Calu3 (cell line): Measurements from ENCODE around the gene CFAP20DC. TPM values are rescaled to one million over a fixed set of nuclear protein-coding genes. Genes with fewer than 3 reads are reported as not detected.

Source experiments
- BruUV-seq: library from RNA; stranded (reverse); fragments of 400-500 nt; replicated peaks from 2 replicates; lab custom pipeline; 2021; lab: Mats Ljungman, UMichigan
- CTCF ChIA-PET: fragments of 300-600 bp; sonication (Branson Sonifier 250); formaldehyde crosslinking; loops from one replicate; lab custom pipeline; 2022; ENCODE audit warnings: antibody characterized with exemption; lab: Charles Lee
- DNase-seq: peaks from one replicate; pipeline ENCODE4 v3.0.0; 2022
- H3K27ac Mint-ChIP-seq: one replicate; pipeline ENCODE4 v1.8.0; 2022; ENCODE audit warnings: mixed read lengths; ENCODE audit not compliant: unreplicated experiment
- H3K27me3 Mint-ChIP-seq: one replicate; pipeline ENCODE4 v1.8.0; 2022; ENCODE audit warnings: mixed read lengths; ENCODE audit not compliant: unreplicated experiment
- H3K36me3 Mint-ChIP-seq: one replicate; pipeline ENCODE4 v1.8.0; 2022; ENCODE audit warnings: mild to moderate bottlenecking, moderate library complexity, mixed read lengths; ENCODE audit not compliant: insufficient read depth, unreplicated experiment
- H3K4me1 Mint-ChIP-seq: one replicate; pipeline ENCODE4 v1.8.0; 2022; ENCODE audit warnings: mild to moderate bottlenecking, low read depth, mixed read lengths; ENCODE audit not compliant: unreplicated experiment
- H3K4me3 Mint-ChIP-seq: one replicate; pipeline ENCODE4 v1.8.0; 2022; ENCODE audit warnings: mild to moderate bottlenecking, low read depth, moderate library complexity, mixed read lengths; ENCODE audit not compliant: unreplicated experiment
- H3K9me3 Mint-ChIP-seq: one replicate; pipeline ENCODE4 v1.8.0; 2022; ENCODE audit warnings: low read depth, mixed read lengths; ENCODE audit not compliant: unreplicated experiment
- intact Hi-C: fragments of 100-400 bp; cut with micrococcal nuclease; formaldehyde crosslinking; loops from one replicate; pipeline ENCODE4 v1.10.0; 2022; ENCODE audit not compliant: unreplicated experiment
- total RNA-seq: library from RNA; stranded (reverse); gene quantifications from 2 replicates; pipeline ENCODE4 v1.2.3, GENCODE V29; 2022
- TF ChIP-seq, protein P1 (sequence below): fragments of 200-600 bp; IDR thresholded peaks from one replicate; pipeline ENCODE4 v1.8.0; 2022; ENCODE audit warnings: antibody characterized with exemption; ENCODE audit not compliant: unreplicated experiment

The CFAP20DC gene
- total RNA-seq, 1 experiment from 2014 or later, result 5.8 TPM

DNA sequence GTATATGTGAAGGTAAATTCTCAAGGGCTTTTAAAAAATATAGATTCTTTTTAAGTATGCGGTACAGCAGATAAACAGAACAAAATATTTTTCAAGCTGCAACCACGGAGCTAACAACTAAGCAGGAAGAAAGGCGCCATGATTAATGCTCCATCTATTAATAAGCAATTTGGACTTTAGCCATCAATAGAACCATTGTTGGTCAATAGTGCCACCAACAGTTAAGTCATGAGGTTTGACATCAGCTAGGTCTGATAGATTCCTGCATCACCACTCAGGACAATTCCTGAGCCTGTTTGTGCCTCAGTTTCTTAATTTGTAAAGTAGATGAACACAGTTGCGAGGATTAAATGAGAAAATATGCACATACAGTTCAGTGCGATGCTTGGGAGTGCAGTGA, 318.2 kb downstream of the CFAP20DC start:
- Mint-ChIP-seq H3K27me3 (no peaks in the 10 kb centered on the region), H3K9me3 (peaks cover 3% of the 10 kb centered on the region), H3K27ac (no peak overlapping the region), H3K4me3 (no peak overlapping the region), H3K4me1 (peaks cover 11% of the 10 kb centered on the region), H3K36me3 (no peaks in the 10 kb centered on the region)
- no TSS peak for BruUV-seq
- CTCF ChIA-PET, result interaction anchor here (0.9 to 1.7 kb wide), 9 partner anchors 14 to 170 kb away, joined by 3 to 13 read pairs (median 4); partner anchors contain the start of gene FAM3D
- DNase-seq, result no peak
- intact Hi-C loops, result loop anchor here (1.0 kb wide), 2 partner anchors 91 to 163 kb away; no protein-coding TSS in a partner anchor
- TF ChIP-seq, protein P1, sequence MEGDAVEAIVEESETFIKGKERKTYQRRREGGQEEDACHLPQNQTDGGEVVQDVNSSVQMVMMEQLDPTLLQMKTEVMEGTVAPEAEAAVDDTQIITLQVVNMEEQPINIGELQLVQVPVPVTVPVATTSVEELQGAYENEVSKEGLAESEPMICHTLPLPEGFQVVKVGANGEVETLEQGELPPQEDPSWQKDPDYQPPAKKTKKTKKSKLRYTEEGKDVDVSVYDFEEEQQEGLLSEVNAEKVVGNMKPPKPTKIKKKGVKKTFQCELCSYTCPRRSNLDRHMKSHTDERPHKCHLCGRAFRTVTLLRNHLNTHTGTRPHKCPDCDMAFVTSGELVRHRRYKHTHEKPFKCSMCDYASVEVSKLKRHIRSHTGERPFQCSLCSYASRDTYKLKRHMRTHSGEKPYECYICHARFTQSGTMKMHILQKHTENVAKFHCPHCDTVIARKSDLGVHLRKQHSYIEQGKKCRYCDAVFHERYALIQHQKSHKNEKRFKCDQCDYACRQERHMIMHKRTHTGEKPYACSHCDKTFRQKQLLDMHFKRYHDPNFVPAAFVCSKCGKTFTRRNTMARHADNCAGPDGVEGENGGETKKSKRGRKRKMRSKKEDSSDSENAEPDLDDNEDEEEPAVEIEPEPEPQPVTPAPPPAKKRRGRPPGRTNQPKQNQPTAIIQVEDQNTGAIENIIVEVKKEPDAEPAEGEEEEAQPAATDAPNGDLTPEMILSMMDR, result no peak

GRCh38 chr3:58728723-58729122, 321.1 kb downstream of the CFAP20DC start:
- Mint-ChIP-seq H3K27ac (no peak overlapping the region), H3K4me3 (no peak overlapping the region), H3K36me3 (no peaks in the 10 kb centered on the region), H3K9me3 (peaks cover 5% of the 10 kb centered on the region), H3K4me1 (peaks cover 11% of the 10 kb centered on the region), H3K27me3 (no peaks in the 10 kb centered on the region)
- CTCF ChIA-PET, result interaction anchor here (0.9 kb wide), 1 partner anchor 9 kb away, joined by 4 read pairs; no protein-coding TSS in a partner anchor
- intact Hi-C loops, result no loop called here
- no peak for DNase-seq
- TF ChIP-seq, protein P1, result no peak
- no TSS peak for BruUV-seq

DNA sequence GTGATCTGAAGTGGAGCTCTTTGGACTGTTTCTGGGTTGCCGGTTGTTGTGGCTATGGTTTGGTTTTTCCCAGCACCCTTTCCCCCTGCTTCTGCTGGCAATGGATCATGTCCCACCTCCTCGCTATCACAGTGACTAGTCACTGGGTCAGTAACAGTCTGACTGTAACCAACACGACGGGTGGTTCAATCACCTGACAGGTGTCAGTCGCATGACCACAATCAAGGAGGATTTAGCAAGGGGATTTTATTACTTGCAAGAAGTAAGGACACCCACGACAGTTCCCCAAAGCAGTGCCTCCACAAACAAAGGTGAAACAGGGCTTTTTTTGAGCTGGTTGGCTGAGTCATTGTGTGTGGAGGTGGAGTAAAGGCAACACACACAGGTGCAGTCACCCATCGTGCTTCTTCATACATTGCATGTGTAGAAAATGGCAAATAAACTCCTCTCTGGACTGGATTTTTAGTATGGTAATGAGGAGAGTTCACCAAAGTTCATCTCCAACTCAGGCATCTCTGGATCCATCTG, 324.4 kb downstream of the CFAP20DC start:
- CTCF ChIA-PET, result no interaction called here
- intact Hi-C loops, result no loop called here
- H3K27ac Mint-ChIP-seq, result no peak overlapping the region
- no peak for DNase-seq
- H3K9me3 Mint-ChIP-seq, result peaks cover 5% of the 10 kb centered on the region
- H3K4me3 Mint-ChIP-seq, result no peak overlapping the region
- no TSS peak for BruUV-seq
- TF ChIP-seq, protein P1, result no peak
- H3K36me3 Mint-ChIP-seq, result no peaks in the 10 kb centered on the region
- no peaks in the 10 kb centered on the region for H3K27me3 Mint-ChIP-seq
- H3K4me1 Mint-ChIP-seq, result no peaks in the 10 kb centered on the region

GRCh38 chr3:58724336-58724735, 325.5 kb downstream of the CFAP20DC start:
- Mint-ChIP-seq H3K4me3 (no peak overlapping the region), H3K36me3 (no peaks in the 10 kb centered on the region), H3K27me3 (no peaks in the 10 kb centered on the region), H3K9me3 (peaks cover 5% of the 10 kb centered on the region), H3K27ac (no peak overlapping the region), H3K4me1 (no peaks in the 10 kb centered on the region)
- TF ChIP-seq, protein P1, result no peak
- BruUV-seq, result no TSS peak
- DNase-seq, result no peak
- intact Hi-C loops, result no loop called here
- CTCF ChIA-PET, result no interaction called here
